T1000 (cell line): Measurements from ENCODE around the gene FHAD1.

Source experiments
- DNase-seq: peaks from one replicate; lab custom pipeline; 2025; ENCODE audit warnings: mixed read lengths; lab: John Stamatoyannopoulos, UW

FHAD1 gene

DNA sequence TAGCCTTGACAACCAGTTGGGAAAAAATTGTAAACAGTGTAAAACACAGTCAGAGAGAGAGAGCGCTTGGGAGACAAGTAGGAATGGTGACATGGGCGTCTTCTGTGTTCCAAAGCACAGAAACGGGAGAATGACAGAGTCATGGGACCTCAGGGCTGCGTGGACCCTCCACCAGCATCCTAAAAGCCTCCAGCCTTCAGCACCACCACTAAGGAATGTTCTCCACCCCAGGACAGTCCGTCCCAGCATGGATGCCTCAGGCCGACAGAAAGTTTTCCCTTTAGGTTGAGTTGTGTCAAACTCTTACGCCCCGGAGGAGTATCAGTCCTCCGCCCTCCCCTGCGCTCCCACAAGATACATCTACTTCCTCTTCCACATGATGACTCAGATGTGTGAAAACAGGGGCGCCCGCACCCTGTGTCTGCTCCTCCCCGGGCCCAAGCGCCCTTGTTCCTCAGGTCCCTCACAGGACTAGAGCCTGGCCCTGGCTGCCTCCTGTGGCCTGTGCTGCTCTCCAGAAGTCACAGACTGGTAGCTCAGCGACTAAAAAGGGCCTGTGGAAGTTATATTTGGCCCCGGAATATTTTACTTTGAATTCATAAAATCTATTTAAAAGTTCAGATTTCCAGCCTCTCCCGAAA, 98.8 kb downstream of the FHAD1 start:
- DNase-seq: no peak

DNA sequence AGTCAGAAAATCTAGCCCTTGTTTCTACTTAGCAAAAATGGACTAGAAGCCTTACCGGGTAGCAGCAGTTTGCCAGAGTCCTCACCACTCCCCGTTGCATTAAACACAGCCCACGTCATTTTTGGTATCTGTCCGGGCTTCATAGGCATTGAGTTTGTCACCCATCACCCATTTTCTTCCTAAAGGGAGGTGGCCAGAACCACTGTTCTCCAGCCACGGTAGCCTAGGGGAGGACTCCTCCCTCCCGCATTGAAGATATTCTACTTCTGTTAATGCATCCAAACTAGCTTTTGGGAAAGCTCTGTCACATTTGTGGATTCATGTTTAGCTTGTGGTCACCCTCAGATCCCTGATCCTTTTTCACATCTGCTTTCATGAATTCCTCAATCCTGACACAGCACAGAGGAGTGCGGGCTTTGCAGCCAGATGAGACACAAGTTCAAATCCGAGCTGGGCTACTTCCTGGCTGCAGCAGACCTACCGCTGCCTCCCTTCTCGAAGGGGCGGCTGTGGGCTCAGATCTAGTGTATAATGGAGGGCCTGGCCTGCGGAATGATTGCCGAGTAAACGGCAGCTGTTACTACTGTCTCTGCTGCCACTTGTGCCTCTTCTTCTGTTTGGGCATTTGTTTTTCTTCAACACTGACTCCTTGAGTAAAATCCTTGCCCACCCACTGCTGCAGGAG, 99.5 kb downstream of the FHAD1 start:
- no peak for DNase-seq

DNA sequence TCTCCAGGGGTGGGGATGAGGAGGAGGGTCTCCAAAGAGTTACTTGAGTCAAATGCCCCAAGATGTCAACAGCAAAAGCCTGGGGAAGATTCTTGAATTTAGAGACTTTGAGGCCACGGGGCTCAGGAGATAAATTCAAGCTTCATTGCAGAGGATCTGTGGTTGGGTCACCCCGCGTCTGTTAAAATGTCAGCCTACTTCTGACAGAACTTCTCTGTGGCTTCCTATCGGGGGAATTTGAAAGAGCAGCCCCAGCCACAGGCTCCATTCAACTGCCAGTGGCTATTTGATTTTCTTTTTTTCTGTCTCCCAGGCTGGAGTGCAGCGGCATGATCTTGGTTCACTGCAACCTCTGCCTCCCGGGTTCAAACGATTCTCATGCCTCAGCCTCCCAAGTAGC, 100.2 kb downstream of the FHAD1 start:
- DNase-seq: no peak

DNA sequence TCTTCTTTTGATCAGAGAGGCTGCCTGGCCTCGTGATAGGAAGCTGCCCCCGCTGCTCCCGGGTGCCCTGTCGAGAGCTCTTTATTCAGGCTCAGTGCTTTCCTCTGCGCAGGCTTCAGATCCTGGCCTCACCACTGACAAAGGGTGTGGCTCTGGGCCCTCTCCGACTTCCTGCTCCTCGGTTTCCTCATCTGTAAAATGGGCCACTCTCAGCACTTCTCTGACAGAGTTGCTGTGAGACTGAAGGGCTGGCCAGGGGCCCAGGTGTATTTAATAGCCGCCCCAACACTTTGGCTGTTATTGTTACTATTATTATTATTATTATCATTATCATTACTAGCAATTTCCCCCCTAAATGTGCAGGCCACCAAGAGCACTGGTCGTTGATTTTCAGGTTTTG, 101.6 kb downstream of the FHAD1 start:
- no peak for DNase-seq

DNA sequence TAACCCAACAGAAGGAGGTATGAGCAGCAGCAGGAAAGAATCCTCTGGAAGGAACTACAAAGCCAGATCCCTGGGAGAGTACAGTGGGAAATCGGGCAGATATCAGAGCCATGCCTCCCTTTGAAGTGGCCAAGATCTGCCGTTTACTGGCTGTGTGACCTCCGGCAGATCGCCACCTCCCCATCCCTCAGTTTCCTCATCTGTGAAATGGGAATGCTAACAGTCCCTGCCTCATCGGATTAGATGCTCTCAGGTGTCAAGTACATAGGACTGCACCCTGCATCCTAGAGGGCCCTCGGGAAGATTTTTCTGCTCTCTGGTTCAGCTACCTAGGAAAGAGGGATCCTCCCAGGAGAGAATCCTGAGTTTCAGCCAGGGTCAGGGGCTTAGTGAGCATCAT, 102.1 kb downstream of the FHAD1 start:
- DNase-seq: no peak

DNA sequence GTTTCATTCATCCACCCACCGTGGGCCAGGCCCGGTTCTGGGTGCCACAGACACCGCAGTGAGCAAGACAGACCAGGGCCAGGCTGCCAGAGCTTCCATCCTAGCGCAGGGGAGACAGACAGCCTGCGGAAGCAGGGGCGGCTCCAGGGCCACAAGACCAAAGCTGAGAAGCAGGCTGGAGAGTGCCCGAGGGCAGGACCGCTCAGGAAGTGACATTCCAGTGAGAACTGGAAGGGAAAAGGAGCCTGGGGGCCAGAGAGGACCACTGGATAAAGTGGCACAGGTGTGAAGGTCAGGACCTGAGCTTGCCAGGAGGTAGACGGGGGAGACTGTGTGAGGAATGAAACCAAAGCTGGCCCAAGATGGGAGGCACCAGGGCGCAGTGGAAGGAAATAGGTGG, 103.1 kb downstream of the FHAD1 start:
- no peak for DNase-seq

DNA sequence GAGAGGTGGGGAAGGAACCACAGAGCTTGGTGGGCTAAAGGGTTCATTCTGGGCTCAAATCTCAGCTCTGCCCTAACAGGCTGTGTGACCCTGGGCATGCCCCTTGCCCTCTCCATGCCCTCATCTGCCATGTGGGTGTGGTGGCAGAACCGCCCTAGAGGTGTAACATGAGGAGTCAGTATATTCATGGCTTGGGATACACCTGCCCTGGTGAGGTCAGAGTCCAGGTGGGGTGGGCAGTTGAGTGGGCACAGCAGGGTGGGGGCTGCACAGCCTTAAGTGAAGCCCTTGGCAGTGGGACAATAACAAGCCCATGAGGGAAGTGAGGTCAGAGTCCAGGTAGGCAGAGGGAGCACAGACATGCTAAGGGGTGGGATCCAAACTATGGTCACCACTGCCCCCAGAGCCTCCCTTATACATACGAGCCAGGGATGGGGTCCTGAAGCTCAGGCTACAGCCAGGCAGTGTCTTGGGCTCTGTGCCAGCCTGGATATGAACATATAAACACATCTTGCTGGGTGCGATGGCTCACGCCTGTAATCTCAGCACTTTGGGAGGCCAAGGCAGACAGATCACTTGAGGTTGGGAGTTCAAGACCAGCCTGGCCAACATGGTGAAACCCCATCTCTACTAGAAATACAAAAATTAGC, 103.7 kb downstream of the FHAD1 start:
- no peak for DNase-seq

DNA sequence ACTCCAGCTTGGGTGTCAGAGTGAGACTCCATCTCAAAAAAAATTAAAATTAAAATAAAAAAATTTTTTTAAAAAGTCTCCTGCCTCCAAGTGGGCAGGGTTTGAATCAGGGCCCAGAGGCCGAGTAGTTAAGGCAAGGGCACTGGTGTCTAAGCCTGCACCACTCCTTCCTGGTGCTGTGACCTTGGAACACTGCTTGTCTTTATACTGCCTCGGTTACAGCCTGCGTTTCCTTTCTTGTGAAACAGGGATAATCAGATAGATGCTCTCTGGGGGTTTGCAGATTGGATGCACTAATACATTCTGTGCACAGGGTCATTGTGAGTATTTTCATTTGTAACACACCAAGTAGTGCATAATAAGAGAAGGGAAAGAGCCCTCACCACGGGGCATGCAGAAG, 104.3 kb downstream of the FHAD1 start:
- no peak for DNase-seq

DNA sequence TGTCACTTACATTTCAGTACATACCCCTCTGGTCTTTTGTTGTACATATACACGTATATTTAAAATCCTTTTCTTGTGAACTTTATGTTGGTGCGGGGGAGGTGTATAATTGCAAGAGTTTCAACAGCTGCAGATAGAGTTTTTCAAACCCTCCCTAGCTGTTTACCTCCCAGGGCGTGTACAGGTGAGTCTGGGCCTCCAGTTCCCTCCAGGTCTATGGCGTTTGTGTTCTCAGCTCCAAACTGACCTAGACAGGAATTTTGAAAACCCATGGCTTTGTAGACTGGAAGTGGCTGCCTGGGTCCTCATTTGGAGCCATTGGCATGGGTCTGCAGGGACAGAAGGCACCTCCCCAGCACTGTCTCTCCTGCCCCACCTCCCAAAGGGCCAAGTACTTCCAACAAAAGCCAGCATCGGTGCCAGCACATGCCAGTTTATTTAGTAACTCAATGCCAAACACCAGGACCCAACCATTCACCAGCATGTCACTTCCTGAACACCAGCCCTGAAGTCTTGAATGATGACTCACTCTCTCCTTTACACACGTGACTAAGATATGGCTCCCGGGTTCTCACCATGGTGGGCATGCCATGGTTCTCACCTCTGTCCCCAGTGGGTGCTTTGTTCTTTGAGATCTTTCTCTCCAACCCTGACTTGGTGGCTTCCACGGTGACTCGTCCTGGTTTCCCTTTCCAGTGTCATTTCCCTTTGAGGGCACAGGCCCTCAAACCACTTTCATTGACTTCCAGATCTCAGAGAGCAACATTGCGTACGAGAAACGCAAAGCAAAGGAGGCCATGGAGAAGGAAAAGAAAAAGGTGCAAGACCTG, 105.3 kb downstream of the FHAD1 start:
- DNase-seq: peak; percentile 59

DNA sequence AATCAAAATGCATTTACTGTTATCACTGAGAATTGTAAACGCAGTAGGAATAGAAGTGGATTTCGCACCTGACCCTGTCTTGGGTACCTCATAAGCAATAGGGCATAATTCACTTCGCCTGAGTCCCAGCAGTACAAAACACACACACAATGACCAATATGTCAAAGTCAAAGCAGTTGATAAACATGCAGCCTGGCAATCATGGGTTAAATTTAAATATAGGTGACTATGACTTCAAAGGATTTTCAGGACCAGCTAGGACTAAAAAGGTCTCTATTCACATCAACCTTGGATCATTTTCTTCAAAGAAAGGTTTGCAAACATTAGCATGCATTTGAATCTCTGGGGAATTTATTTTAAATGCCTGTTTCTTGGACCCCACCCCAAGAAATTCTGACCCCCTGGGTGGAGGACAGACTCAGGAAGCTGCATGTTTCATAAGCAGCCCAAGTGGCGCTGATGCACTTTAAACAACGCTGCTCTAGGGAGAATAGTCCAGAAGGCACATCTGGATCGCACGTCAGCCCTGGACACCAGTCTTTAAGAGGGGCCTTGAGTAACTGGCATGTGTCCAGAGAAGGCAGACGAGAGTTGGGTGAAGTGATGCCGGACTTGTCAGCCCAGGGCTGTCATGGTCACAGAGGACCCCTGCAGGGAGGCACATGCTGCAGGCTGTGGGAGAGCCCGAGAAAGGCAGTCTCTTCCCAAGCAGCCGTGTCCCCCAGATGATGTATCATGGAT, 107.0 kb downstream of the FHAD1 start:
- DNase-seq: no peak

DNA sequence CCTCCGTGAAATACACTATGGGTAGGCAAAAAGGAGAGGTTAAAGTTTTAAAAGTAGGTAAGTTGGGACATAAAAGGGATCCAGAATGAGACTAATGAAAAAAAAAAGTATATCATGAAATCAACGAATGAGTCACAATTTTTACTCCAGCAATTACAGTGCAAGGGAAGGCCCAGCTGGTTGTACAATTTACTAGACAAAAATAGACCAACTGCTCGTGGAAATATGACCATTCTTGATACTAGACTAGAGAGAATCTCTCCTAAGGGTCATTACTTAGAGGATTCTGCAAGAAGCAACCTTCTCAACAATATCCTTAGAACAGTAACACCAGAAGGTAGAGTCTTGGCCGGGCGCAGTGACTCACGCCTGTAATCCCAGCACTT, 107.5 kb downstream of the FHAD1 start:
- no peak for DNase-seq

DNA sequence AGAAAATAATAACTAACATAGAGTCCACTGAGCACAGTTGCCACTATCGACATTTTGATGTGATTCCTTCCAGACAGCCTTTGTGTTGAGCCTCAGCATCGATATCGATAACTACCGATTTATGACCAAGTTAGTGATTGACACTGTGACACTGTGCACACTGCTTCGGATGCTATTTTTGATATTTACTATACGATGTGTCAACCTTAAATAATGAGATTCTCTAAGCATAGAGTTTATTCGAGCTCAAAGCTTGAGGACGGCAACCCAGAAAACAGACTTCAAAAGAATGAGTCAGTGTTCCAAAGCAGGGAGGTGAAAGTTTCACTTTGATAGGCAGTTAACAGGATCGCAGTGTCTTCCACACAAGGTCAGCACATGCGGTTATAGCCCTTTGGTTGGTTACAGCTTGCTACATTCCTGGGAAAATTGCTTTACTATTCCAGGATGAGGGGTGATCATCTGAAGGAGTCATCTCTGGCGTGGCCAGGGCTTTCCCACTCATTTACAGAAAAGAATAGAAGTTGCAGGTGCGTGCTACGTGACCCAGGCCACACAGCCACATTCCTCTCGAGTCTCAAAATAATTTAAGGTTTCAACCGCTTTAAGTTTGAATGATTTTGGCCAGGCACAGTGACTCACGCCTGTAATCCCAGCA, 109.1 kb downstream of the FHAD1 start:
- DNase-seq: peak; percentile 57

DNA sequence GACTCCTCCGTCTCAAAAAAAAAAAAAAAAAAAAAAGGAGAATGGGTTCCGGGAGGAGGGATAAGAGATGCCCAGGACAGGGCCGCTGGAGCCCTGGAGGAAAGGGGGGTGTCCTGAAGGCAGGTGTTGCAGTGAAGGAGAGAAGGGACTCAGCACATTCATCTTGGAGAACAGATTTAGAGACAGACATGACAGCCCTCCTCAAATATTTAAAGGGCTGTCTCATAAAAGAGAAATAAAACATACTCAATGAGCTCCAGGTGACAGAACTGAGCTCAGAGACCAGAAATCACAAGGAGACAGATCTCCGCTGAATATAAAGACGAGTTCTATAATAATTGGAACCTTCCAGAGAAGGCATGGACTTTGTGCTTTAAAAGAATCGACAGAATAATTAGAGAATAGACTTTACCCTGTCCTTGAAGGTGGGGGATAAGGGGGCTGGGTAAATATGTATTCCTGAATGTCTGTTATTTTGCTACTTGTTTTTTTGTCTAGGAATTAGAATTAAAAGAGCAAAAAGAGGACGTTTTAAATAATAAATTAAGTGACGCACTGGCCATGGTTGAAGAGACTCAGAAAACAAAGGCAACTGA, 110.7 kb downstream of the FHAD1 start:
- no peak for DNase-seq

DNA sequence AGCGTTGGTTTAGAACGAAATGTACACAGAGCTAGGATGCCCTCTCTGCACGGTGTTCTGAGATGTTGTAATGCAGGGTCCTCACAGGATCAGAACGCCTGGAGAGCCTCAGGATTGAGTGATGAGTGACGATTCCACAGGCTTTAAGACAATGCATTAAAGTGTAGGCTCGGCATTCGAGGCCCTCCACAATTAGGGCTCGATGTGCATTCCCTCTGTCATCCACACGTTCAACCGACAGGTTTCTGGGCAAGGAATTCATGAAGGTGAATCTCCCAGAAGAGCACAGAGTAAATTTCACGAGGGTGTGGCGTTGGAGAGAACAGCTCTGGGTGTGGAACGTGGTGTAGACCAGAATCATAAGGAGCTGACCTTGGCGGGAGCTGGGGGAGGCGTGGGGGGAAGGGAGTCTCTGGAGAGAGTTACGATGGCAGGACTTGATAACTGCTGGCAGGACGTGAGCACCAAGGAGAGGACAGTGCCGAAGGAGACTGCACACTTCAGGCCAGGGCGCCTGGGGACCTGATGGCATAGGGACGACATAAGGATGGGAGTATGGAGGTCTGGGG, 111.6 kb downstream of the FHAD1 start:
- no peak for DNase-seq

DNA sequence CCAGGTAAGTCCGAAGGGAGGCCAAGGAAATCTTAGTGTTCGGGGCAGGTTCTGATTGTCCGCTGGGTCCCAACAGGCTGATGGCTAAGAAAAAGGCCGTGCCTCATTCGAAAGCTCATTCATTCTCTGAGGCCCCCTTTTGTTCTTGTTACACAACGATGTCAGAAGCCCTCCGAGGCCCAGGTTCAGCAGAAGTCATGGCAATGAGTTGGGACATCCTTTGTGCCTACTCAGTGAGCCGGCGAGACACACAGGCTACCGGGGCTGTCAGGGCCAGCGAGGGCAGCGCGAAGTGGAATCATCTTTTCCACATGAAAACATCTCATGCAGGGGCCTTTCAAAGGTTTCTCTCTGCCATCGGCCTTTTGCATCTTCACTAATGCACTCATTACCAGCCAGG, 113.7 kb downstream of the FHAD1 start:
- no peak for DNase-seq

DNA sequence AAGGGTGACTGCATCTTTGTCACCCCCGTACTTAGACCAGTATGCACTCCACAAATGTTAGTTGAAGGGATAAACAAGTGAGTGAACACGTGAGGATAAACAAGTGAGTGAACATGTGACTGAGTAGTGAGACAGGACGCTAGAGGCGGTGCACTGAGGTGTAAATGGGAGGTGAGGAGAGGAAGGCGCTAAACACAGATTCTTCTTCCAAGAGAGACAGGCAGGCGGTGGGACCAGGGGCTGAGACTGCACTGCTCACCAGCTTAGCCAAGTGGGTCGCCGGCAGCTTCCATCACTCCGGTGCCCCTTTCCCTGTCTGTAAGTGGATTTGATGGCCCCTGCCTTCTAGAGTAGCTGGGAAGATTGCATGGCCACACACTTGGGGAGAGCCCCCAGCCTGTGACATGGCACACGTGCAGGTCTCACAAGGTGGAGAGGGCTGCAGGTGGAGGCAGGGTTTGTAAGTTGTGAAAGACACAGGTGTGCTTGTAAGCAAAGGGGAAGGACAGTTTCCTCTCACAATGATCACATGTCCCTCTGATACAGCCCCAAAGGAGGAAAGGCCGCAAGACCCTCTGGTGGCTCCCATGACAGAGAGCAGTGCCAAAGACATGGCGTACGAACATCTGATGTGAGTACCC, 115.2 kb downstream of the FHAD1 start:
- no peak for DNase-seq

DNA sequence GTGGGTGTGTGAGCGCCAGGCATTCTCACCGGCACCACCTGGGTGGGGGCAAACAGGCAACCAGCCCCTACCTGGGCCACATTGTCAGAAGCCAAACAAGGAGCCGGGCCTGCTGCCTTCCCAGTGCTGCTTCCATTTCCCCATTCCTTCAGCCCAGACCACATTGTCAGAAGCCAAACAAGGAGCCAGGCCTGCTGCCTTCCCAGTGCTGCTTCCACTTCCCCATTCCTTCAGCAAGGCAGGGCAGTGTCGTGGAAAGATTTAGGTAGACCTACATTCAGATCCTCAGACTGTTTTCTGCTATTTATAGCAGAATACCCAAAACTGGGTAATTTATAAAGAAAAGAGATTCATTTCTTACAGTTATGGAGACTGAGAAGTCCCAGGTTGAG, 115.7 kb downstream of the FHAD1 start:
- DNase-seq: no peak

DNA sequence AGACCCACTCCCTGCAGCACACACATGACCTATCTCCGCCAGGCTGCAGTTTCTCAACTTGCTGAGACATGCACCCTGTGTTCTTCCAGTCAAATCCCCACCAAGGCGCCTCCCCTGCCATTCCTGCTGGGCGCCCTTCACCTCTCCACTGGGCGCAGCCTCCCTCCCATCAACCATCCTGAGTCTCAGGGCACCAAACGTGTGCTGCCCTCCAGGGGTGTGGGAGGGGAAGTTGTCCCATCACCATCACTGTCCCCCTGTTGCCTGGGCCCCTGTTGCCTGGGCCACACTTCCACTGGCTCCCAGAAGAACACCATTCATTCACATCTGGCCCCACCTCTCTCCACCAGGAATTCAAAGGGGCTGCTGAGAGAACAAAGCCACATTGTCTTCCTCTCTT, 117.7 kb downstream of the FHAD1 start:
- no peak for DNase-seq

DNA sequence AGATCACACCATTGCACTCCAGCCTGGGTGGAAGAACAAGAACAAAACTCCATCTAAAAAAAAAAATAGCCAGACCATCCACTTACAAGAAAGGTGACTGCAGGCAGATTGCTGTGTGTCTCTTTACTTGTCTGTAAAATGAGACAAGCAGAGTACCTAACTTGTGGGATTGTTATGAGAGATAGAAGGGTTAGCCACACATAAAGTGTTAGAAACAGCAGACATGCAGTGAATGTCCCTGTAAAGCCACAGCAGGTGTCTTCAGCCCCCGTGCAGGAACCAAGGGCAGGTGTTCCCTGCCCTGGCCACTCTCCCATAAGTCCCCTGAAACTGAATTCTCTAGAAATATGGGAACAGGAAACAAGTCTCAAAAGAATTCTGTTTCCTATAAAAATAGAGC, 121.9 kb downstream of the FHAD1 start:
- DNase-seq: no peak

DNA sequence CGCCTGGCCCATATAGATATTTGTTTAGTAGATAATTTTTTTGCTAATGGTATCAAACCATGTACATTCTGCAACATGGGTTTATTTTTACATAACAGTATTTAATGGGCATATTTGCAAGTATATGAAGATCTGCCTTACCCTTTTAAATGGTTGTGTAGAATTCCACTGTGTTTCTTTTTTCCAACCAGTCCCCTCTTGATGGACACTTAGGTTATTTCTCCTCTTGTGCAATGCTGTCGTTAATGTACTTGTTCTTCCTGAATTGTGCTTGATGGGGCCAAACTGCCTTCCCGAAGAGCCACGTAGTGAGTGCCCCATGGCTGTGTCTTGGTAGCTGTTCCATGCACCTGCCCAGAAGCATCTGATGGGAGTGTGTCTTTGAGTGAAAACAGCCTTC, 123.2 kb downstream of the FHAD1 start:
- DNase-seq: no peak
